Thyroid gland (tissue), 4 donors: ENCODE measurements around the gene YPEL3. TPM values are rescaled to one million over a fixed set of nuclear protein-coding genes. Genes with fewer than 3 reads are reported as not detected.

ENCODE experiments used
- DNase-seq, 2 donors: peaks; one replicate each; pipeline ENCODE4 v3.0.0-alpha.2; 2019
- H3K27ac ChIP-seq, 3 donors: fragments of 200-600 bp; sonication (generic); 1 replicate in 2 of 3; 2 replicates in 1 of 3; pipeline ENCODE4 v1.5.1; 2016 to 2019; ENCODE audit warnings: mild to moderate bottlenecking in 1 of 3, moderate library complexity in 1 of 3
- H3K27me3 ChIP-seq: fragments of 200-600 bp; sonication (generic); one replicate; pipeline ENCODE4 v1.5.1; 2019
- H3K36me3 ChIP-seq, 2 donors: fragments of 200-600 bp; sonication (generic); one replicate each; pipeline ENCODE4 v1.5.1; 2016 to 2019
- H3K4me1 ChIP-seq, 2 donors: fragments of 200-600 bp; sonication (generic); one replicate each; pipeline ENCODE4 v1.5.1; 2017 to 2019
- H3K4me3 ChIP-seq, 3 donors: fragments of 200-600 bp; sonication (generic); replicated peaks in 1 of 3; 1 replicate in 2 of 3; 2 replicates in 1 of 3; pipeline ENCODE4 v1.5.1; 2016; ENCODE audit warnings: mild to moderate bottlenecking in 1 of 3
- H3K9me3 ChIP-seq: fragments of 200-600 bp; sonication (generic); one replicate; pipeline ENCODE4 v1.5.1; 2017
- CTCF ChIP-seq, 6 experiments: fragments of 200-600 bp in 3 of 6; fragments of 450-650 bp in 3 of 6; sonication (generic) in 3 of 6; IDR thresholded peaks; one replicate each; pipeline ENCODE4 v1.5.1; 2016 to 2019; ENCODE audit warnings: antibody characterized with exemption in 6 of 6, mild to moderate bottlenecking in 2 of 6, inconsistent platforms in 1 of 6, moderate library complexity in 1 of 6
- POLR2A ChIP-seq, 2 donors: fragments of 450-650 bp; IDR thresholded peaks; one replicate each; pipeline ENCODE4 v1.6.1; 2017; ENCODE audit warnings: antibody characterized with exemption in 2 of 2, mild to moderate bottlenecking in 2 of 2, moderate library complexity in 1 of 2
- WGBS, 2 donors: methylation state at CpG; one replicate each; pipeline ENCODE4 v1.1.5; 2017; 5-methylcytosine and 5-hydroxymethylcytosine counted together
- intact Hi-C: fragments of 100-400 bp; cut with DNase I; formaldehyde crosslinking; loops from one replicate; pipeline ENCODE4 v1.15.1; 2023
- total RNA-seq, 4 donors: library from RNA; depleted of rRNA; stranded (reverse); fragments of >200 nt; gene quantifications; one replicate each; pipeline ENCODE4 v1.2.3, GENCODE V29; 2016

YPEL3 gene
- total RNA-seq, 4 donors from 2014 or later = 32.4 to 372 (median 68.0) TPM

- H3K36me3 ChIP-seq = no peaks in the 10 kb centered on the region
- H3K4me1 ChIP-seq = peaks cover 15 to 29% of the 10 kb centered on the region in 2 donors
- TF ChIP-seq POLR2A (IDR thresholded peaks at IDR 0.05) (no peak), CTCF (IDR thresholded peaks at IDR 0.05) (peak in 5 of 6 experiments; percentile 10 to 36 (median 16))
- intact Hi-C loops = no loop called here
- no peaks in the 10 kb centered on the region for H3K27me3 ChIP-seq
- no peak overlapping the region for H3K4me3 ChIP-seq
- no peaks in the 10 kb centered on the region for H3K9me3 ChIP-seq
- peak; percentile 80 to 84 for DNase-seq
- WGBS, 2 donors = 33 to 46% methylated on average over 6 to 10 of the region's 10 CpGs
- H3K27ac ChIP-seq = no peak overlapping the region
Observed at GRCh38 chr16:30054959-30055553, 41.0 kb downstream of the YPEL3 start.

DNA sequence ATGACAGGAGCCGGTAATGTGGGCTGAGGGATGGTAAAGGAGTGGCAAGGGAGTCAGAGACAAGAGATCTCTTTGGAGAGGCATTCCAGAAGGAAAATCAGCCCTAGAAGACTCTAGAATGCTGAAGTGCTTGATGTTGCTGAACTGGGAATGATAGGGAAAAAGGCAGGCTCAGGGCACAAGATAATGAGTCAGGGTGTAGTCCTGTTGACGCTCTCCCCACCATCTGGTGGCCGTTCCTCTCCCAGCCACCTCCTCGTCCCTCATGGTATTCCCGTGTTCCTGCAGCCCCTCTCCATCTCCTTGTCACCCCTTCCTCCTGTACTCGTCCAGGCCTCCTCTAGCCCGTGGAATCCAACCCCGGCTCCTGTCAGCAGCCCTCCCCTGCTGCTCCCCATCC lies 41.6 kb downstream of the YPEL3 start:
- Histone ChIP-seq H3K36me3 (no peaks in the 10 kb centered on the region), H3K4me3 (no peak overlapping the region), H3K4me1 (peaks cover 15 to 29% of the 10 kb centered on the region in 2 donors), H3K27me3 (no peaks in the 10 kb centered on the region), H3K27ac (no peak overlapping the region), H3K9me3 (no peaks in the 10 kb centered on the region)
- intact Hi-C loops = no loop called here
- DNase-seq = no peak
- 81 to 89% methylated on average over 8 of the region's 8 CpGs for WGBS, 2 donors
- TF ChIP-seq POLR2A (IDR thresholded peaks at IDR 0.05) (no peak), CTCF (IDR thresholded peaks at IDR 0.05) (no peak)

- peak overlapping the region; percentile 11 to 58 (median 41) for H3K4me3 ChIP-seq
- no peaks in the 10 kb centered on the region for H3K9me3 ChIP-seq
- no peaks in the 10 kb centered on the region for H3K36me3 ChIP-seq
- H3K27me3 ChIP-seq = no peaks in the 10 kb centered on the region
- no peak for TF ChIP-seq CTCF (IDR thresholded peaks at IDR 0.05)
- TF ChIP-seq POLR2A (IDR thresholded peaks at IDR 0.05) = no peak
- H3K4me1 ChIP-seq = peaks cover 15 to 29% of the 10 kb centered on the region in 2 donors
- DNase-seq = no peak
- H3K27ac ChIP-seq = peak overlapping the region in 1 of 3 donors; percentile 43
- 5 to 7% methylated on average over 18 to 19 of the region's 19 CpGs for WGBS, 2 donors
- intact Hi-C loops = no loop called here
Observed at GRCh38 chr16:30053376-30054015, 42.5 kb downstream of the YPEL3 start.

DNA sequence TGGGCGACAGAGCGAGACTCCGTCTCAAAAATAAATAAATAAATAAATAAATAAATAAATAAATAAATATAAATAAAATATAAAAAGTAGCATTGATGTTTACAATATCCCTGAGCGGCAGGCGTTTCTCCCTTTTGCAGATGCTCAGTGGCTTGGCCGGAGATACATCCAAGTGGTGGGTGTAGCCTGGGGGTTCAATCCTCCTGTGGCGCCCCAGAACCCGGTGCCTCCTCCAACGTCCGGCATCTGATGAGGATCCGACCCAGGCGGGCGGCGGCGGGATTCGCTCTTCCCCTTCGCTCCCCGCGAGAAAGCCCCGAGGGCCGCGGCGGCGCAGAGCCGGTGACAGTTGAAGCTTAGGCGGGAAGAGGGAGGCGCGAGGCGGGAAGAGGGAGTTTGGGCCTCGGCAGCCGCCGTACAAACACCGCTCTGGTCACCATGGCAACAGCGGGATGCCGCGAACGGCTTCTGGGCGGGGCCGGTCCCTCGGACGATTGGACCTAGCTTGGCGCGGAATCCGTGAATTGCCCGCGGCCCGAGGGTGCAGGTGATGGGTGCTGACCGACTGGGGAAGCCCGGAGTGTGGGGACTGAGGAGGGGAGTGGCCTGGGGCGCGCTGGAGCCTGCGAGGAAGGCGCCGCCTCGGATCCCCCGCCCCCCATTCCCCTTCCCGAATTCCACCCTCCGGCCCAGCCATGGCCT lies 43.2 kb downstream of the YPEL3 start:
- Histone ChIP-seq H3K9me3 (no peaks in the 10 kb centered on the region), H3K27ac (peak overlapping the region in 1 of 3 donors; percentile 43), H3K36me3 (no peaks in the 10 kb centered on the region), H3K4me3 (peak overlapping the region; percentile 11 to 58 (median 41)), H3K27me3 (no peaks in the 10 kb centered on the region), H3K4me1 (peaks cover 15 to 23% of the 10 kb centered on the region in 2 donors)
- intact Hi-C loops = no loop called here
- 6 to 9% methylated on average over 31 to 49 of the region's 58 CpGs for WGBS, 2 donors
- peak; percentile 89 to 93 for DNase-seq
- no peak for TF ChIP-seq POLR2A (IDR thresholded peaks at IDR 0.05)
- TF ChIP-seq CTCF (IDR thresholded peaks at IDR 0.05) = no peak

GRCh38 chr16:30051518-30051917 lies 44.5 kb downstream of the YPEL3 start:
- H3K9me3 ChIP-seq = no peaks in the 10 kb centered on the region
- no peak overlapping the region for H3K27ac ChIP-seq
- no peak overlapping the region for H3K4me3 ChIP-seq
- no peaks in the 10 kb centered on the region for H3K36me3 ChIP-seq
- TF ChIP-seq CTCF (IDR thresholded peaks at IDR 0.05) (no peak), POLR2A (IDR thresholded peaks at IDR 0.05) (no peak)
- WGBS, 2 donors = 80 to 81% methylated on average over 3 of the region's 3 CpGs
- H3K27me3 ChIP-seq = no peaks in the 10 kb centered on the region
- no peak for DNase-seq
- intact Hi-C loops = no loop called here
- peaks cover 15 to 23% of the 10 kb centered on the region in 2 donors for H3K4me1 ChIP-seq
